A673 (cell line): ENCODE data around the gene ZNF746. TPM values are rescaled to one million over a fixed set of nuclear protein-coding genes. Genes with fewer than 3 reads are reported as not detected.

Experiments
- BruUV-seq: library from RNA; stranded (reverse); fragments of 400-500 nt; replicated peaks from 2 replicates; lab custom pipeline; 2021; lab: Mats Ljungman, UMichigan
- CTCF ChIA-PET: fragments of 300-600 bp; sonication (Branson Sonifier 250); formaldehyde crosslinking; loops from one replicate; lab custom pipeline; 2022; ENCODE audit warnings: antibody characterized with exemption; lab: Charles Lee
- POLR2A ChIA-PET: fragments of 300-600 bp; sonication (Branson Sonifier 250); formaldehyde crosslinking; loops from one replicate; lab custom pipeline; 2022; ENCODE audit warnings: antibody characterized with exemption; ENCODE audit not compliant: low non-redundant PET; lab: Charles Lee
- DNase-seq: peaks from one replicate; pipeline ENCODE4 v3.0.0-alpha.2; 2015; ENCODE audit warnings: low spot score
- H3K27ac ChIP-seq: fragments of 200-600 bp; sonication (generic); 2 replicates; pipeline ENCODE4 v1.5.1; 2016; ENCODE audit warnings: mixed run types, low read depth, mild to moderate bottlenecking, mixed read lengths, antibody characterized with exemption, low read length; ENCODE audit not compliant: poor library complexity, severe bottlenecking
- H3K27me3 ChIP-seq: fragments of 200-600 bp; sonication (generic); replicated peaks from 2 replicates; pipeline ENCODE4 v1.6.1; 2017; ENCODE audit warnings: mixed run types, low read depth, mild to moderate bottlenecking, mixed read lengths, antibody characterized with exemption, low read length; ENCODE audit not compliant: insufficient read depth, poor library complexity
- H3K36me3 ChIP-seq: fragments of 200-600 bp; sonication (generic); 2 replicates; pipeline ENCODE4 v1.6.1; 2016; ENCODE audit warnings: mixed run types, mild to moderate bottlenecking, mixed read lengths, antibody characterized with exemption, low read length; ENCODE audit not compliant: insufficient read depth, poor library complexity, severe bottlenecking
- H3K4me1 ChIP-seq: fragments of 200-600 bp; sonication (generic); 2 replicates; pipeline ENCODE4 v1.6.1; 2017; ENCODE audit warnings: mixed run types, mild to moderate bottlenecking, mixed read lengths, antibody characterized with exemption, low read length; ENCODE audit not compliant: insufficient read depth, poor library complexity, severe bottlenecking
- H3K4me3 ChIP-seq: fragments of 200-600 bp; sonication (generic); 2 replicates; pipeline ENCODE4 v1.5.1; 2016; ENCODE audit warnings: low read depth, mixed run types, mild to moderate bottlenecking, mixed read lengths, low read length; ENCODE audit not compliant: poor library complexity, severe bottlenecking
- H3K9me3 ChIP-seq: fragments of 200-600 bp; sonication (generic); 2 replicates; pipeline ENCODE4 v1.6.1; 2016; ENCODE audit warnings: mixed run types, low read depth, mild to moderate bottlenecking, mixed read lengths, antibody characterized with exemption, low read length; ENCODE audit not compliant: poor library complexity, severe bottlenecking
- EZH2 ChIP-seq: fragments of 200-600 bp; sonication (generic); IDR thresholded peaks from 2 replicates; pipeline ENCODE4 v1.6.1; 2017; ENCODE audit warnings: borderline replicate concordance, low read depth, mild to moderate bottlenecking, mixed read lengths, antibody characterized with exemption, low read length; ENCODE audit not compliant: poor library complexity, severe bottlenecking
- intact Hi-C: fragments of 100-400 bp; cut with micrococcal nuclease; formaldehyde crosslinking; loops from one replicate; pipeline ENCODE4 v1.10.0; 2022; ENCODE audit not compliant: unreplicated experiment
- total RNA-seq: library from RNA; stranded (reverse); gene quantifications from 2 replicates; pipeline ENCODE4 v1.2.3, GENCODE V29; 2021
- TF ChIP-seq, protein P1 (sequence below): fragments of 300-800, 200-600 bp; sonication (generic); conservative IDR thresholded peaks from 2 replicates; pipeline ENCODE4 v1.5.1; 2017; ENCODE audit warnings: low read depth, mild to moderate bottlenecking, antibody characterized with exemption, low read length, moderate library complexity, mixed read lengths

Gene ZNF746
- total RNA-seq, 1 experiment from 2014 or later, result 22.5 TPM

DNA sequence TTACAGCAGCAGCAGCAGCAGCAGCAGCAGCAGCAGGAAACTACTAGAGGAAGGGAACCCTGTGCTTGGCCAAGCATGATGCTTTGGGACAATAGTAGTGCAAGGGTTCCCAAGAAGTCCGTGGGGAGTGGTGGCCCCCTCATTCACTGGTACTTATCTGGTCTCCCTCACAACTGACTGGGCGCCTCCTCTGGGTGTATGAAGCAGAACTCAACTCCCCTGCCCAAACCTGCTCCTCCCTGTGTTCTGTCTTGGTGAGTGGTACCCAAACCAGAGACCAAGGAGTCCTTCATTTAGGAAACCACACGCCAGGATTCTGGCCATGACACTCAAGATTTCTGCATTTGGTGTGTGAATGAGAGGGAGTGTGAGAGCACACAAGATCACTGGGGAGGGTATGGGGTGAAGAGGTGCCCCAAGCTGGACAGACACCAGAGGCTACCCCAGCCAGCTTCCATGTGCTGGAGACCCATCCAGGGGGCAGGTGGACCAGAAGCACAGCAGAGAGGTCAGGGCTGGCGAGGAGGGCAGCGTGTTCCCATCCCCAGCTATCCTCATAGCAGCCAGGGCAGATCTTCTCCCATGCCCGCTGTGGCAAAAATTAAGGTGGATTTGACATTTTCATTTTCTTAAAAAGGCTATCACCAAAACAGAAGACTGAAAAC is 26.2 kb downstream of the ZNF746 start:
- Histone ChIP-seq H3K9me3 (peaks cover 2% of the 10 kb centered on the region), H3K4me1 (no peaks in the 10 kb centered on the region), H3K36me3 (peaks cover 19% of the 10 kb centered on the region), H3K4me3 (no peak overlapping the region), H3K27ac (no peak overlapping the region), H3K27me3 (no peaks in the 10 kb centered on the region)
- TF ChIP-seq EZH2, result no peak
- TF ChIP-seq, protein P1, sequence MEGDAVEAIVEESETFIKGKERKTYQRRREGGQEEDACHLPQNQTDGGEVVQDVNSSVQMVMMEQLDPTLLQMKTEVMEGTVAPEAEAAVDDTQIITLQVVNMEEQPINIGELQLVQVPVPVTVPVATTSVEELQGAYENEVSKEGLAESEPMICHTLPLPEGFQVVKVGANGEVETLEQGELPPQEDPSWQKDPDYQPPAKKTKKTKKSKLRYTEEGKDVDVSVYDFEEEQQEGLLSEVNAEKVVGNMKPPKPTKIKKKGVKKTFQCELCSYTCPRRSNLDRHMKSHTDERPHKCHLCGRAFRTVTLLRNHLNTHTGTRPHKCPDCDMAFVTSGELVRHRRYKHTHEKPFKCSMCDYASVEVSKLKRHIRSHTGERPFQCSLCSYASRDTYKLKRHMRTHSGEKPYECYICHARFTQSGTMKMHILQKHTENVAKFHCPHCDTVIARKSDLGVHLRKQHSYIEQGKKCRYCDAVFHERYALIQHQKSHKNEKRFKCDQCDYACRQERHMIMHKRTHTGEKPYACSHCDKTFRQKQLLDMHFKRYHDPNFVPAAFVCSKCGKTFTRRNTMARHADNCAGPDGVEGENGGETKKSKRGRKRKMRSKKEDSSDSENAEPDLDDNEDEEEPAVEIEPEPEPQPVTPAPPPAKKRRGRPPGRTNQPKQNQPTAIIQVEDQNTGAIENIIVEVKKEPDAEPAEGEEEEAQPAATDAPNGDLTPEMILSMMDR, result no peak
- CTCF ChIA-PET, result no interaction called here
- intact Hi-C loops, result no loop called here
- no peak for DNase-seq
- no TSS peak for BruUV-seq
- POLR2A ChIA-PET, result no interaction called here

DNA sequence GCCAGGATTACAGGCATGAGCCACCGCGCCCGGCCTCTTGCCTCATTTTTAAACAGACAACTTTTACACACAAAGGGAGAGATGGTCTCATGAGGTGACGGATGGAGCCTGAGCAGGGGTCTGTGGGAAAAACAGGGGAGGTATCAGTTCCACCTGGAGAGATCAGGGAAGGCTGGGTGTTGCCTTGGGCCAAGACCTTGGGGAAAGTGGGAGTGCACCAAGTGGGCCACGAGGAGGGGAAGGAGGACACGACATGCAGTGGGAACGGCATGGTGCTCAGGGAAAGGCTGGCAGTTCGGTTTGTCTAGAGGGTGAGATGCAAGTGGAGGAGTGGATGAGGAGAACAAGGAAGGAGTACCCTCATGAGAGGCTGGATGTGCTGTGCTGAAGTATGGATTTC is 27.8 kb downstream of the ZNF746 start:
- Histone ChIP-seq H3K4me1 (no peaks in the 10 kb centered on the region), H3K27ac (no peak overlapping the region), H3K9me3 (peaks cover 6% of the 10 kb centered on the region), H3K4me3 (no peak overlapping the region), H3K36me3 (peaks cover 10% of the 10 kb centered on the region), H3K27me3 (no peaks in the 10 kb centered on the region)
- no peak for DNase-seq
- intact Hi-C loops, result no loop called here
- ChIA-PET CTCF (no interaction called here), POLR2A (no interaction called here)
- no TSS peak for BruUV-seq
- TF ChIP-seq, protein P1, result no peak
- TF ChIP-seq EZH2, result no peak

DNA sequence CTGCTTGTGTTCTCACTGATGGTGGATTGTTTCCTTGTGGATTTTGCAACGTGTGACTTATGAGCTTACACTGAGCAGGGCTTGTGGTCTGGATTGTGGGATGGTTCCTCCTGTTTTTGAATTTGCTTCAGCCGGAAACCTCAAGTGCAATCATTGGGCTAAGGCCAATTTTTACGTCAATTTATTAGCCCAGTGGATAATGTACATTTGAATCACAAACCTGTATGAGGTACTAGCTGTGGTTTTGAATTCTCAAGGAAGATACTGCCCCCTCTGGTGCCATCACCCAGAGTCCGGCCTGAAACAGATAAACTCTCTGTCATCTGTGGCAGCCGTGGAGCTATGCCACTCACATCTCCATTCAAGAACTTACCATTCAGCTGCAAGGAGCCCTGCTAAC is 29.4 kb downstream of the ZNF746 start:
- POLR2A ChIA-PET, result interaction anchor here (0.5 kb wide), 1 partner anchor 12 kb away, joined by 3 read pairs; no protein-coding TSS in a partner anchor

More for the DNA sequence above, 29.4 kb downstream of the ZNF746 start:
- DNase-seq, result no peak
- H3K4me1 ChIP-seq, result no peaks in the 10 kb centered on the region
- BruUV-seq, result no TSS peak
- no peak overlapping the region for H3K4me3 ChIP-seq
- peaks cover 6% of the 10 kb centered on the region for H3K9me3 ChIP-seq
- intact Hi-C loops, result no loop called here
- no peaks in the 10 kb centered on the region for H3K36me3 ChIP-seq
- CTCF ChIA-PET, result no interaction called here
- H3K27ac ChIP-seq, result no peak overlapping the region
- H3K27me3 ChIP-seq, result no peaks in the 10 kb centered on the region
- TF ChIP-seq, protein P1, result no peak
- TF ChIP-seq EZH2, result no peak
